Measurements from ENCODE around the gene CACNB2. TPM values are rescaled to one million over a fixed set of nuclear protein-coding genes. Genes with fewer than 3 reads are reported as not detected.

Gene CACNB2
- total RNA-seq, 2 donors from 2014 or later: 9.8 to 12.1 TPM

GRCh38 chr10:18397906-18398305, 257.7 kb downstream of the CACNB2 start:
- no peak for DNase-seq
- Histone ChIP-seq H3K27ac (no peak overlapping the region), H3K9ac (ENCODE audit: low read depth in 2 of 2, low read length in 2 of 2) (no peak overlapping the region), H3K27me3 (no peaks in the 10 kb centered on the region), H3K9me3 (no peaks in the 10 kb centered on the region), H3K4me1 (no peaks in the 10 kb centered on the region), H3K4me3 (no peak overlapping the region), H3K36me3 (no peaks in the 10 kb centered on the region)
- TF ChIP-seq CTCF (IDR thresholded peaks at IDR 0.05): no peak
- intact Hi-C loops (cut with DNase I): no loop called here

- Histone ChIP-seq H3K27ac (peak overlapping the region; percentile 80), H3K9ac (ENCODE audit: low read depth in 2 of 2, low read length in 2 of 2) (no peak overlapping the region), H3K36me3 (no peaks in the 10 kb centered on the region), H3K4me3 (no peak overlapping the region), H3K9me3 (no peaks in the 10 kb centered on the region), H3K4me1 (no peaks in the 10 kb centered on the region), H3K27me3 (no peaks in the 10 kb centered on the region)
- TF ChIP-seq CTCF (IDR thresholded peaks at IDR 0.05): no peak
- no peak for DNase-seq
- intact Hi-C loops (cut with DNase I): no loop called here
These were observed 258.9 kb downstream of the CACNB2 start for GRCh38 chr10:18399158-18399557.

DNA sequence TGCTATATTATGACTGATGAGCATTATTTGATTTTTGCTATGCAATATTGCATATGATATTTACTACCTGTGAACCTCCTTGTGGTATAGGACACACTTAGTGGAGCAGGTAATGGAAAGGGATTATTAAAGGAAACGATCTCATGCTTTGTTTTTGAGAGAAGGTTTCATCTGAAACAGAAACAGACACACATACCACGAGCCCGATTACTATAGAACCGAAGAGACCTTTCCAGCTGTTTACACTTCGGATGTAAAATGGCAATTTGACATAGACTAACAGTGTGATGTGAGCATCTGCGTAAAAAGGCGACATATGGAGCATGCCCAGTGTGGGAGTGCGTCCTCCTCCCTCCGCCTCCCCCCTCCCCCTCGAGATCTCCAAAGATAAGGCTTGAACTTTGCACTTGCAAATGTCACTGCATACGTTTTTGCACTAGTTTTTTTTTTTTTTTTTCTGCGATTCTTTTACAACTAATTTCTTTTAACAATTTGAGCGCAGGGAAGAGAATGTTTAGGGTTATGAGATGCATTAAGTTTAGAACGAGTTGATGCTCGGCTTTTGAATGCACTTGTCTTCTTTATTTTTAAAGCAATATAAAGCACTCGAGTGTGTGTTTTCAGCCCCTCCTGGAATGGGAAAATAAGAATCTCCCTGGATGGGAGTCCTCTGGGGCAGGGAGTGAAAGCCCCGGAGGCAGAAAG, 260.1 kb downstream of the CACNB2 start:
- Histone ChIP-seq H3K27me3 (no peaks in the 10 kb centered on the region), H3K9ac (ENCODE audit: low read depth in 2 of 2, low read length in 2 of 2) (peak overlapping the region; percentile 64 to 74), H3K4me3 (peak overlapping the region; percentile 34), H3K9me3 (no peaks in the 10 kb centered on the region), H3K27ac (peak overlapping the region; percentile 80), H3K36me3 (no peaks in the 10 kb centered on the region), H3K4me1 (no peaks in the 10 kb centered on the region)
- TF ChIP-seq CTCF (IDR thresholded peaks at IDR 0.05): no peak
- DNase-seq: peak; percentile 88
- intact Hi-C loops (cut with DNase I): no loop called here

DNA sequence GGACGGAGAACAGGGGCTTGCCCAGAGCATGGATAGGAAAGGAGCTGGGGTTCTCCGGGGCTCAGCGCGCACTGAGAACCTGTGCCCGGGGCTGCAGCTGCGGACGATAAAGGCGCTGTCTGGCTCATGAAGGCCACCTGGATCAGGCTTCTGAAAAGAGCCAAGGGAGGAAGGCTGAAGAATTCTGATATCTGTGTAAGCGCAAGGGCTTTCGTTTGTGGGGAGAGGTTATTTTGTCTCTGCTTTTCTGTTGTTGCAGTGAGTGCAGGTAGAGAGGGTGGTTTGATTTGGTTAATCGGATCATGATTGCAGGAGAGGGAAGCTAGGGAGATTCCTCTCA, 260.7 kb downstream of the CACNB2 start:
- Histone ChIP-seq H3K9me3 (no peaks in the 10 kb centered on the region), H3K27me3 (no peaks in the 10 kb centered on the region), H3K9ac (ENCODE audit: low read depth in 2 of 2, low read length in 2 of 2) (peak overlapping the region; percentile 60 to 74), H3K4me1 (no peaks in the 10 kb centered on the region), H3K36me3 (no peaks in the 10 kb centered on the region), H3K4me3 (peak overlapping the region; percentile 34), H3K27ac (peak overlapping the region; percentile 80)
- intact Hi-C loops (cut with DNase I): no loop called here
- peak; percentile 41 for DNase-seq
- no peak for TF ChIP-seq CTCF (IDR thresholded peaks at IDR 0.05)

- H3K9me3 ChIP-seq: no peaks in the 10 kb centered on the region
- H3K27me3 ChIP-seq: no peaks in the 10 kb centered on the region
- H3K27ac ChIP-seq: peak overlapping the region; percentile 80
- peak overlapping the region; percentile 13 to 60 for H3K9ac ChIP-seq (ENCODE audit: low read depth in 2 of 2, low read length in 2 of 2)
- H3K36me3 ChIP-seq: no peaks in the 10 kb centered on the region
- no peak for DNase-seq
- H3K4me1 ChIP-seq: no peaks in the 10 kb centered on the region
- peak overlapping the region; percentile 34 for H3K4me3 ChIP-seq
- intact Hi-C loops (cut with DNase I): no loop called here
- no peak for TF ChIP-seq CTCF (IDR thresholded peaks at IDR 0.05)
These were observed 261.4 kb downstream of the CACNB2 start for GRCh38 chr10:18401416-18402195.

All from colonic mucosa (tissue), 4 donors.